Activated CD4-positive, CD25-positive, alpha-beta regulatory T cell treated with anti-CD3 and anti-CD28 coated beads, Interleukin-2, amount 50 U/mL, for 72 hours (primary cell): ENCODE results near the gene ZNF532.
"Not testable (repeated sequence)": the region's sequence is repeated elsewhere in the genome, so short reads cannot be mapped to it uniquely, and the experiment has no call there.

Source experiments
- DNase-seq: peaks from one replicate; pipeline ENCODE4 v3.0.0; 2021

Gene ZNF532

GRCh38 chr18:58903533-58903932 lies 38.9 kb downstream of the ZNF532 start:
- no peak for DNase-seq

GRCh38 chr18:58905777-58906428 lies 41.2 kb downstream of the ZNF532 start:
- no peak for DNase-seq

GRCh38 chr18:58908006-58908405 lies 43.3 kb downstream of the ZNF532 start:
- DNase-seq = no peak

- DNase-seq = no peak
Measured at GRCh38 chr18:58909521-58909920, 44.8 kb downstream of the ZNF532 start.

- no peak for DNase-seq
Measured at GRCh38 chr18:58911241-58911640, 46.6 kb downstream of the ZNF532 start.

GRCh38 chr18:58911766-58912165 lies 47.1 kb downstream of the ZNF532 start:
- DNase-seq = no peak

- no peak for DNase-seq
Measured at GRCh38 chr18:58915006-58915799, 50.5 kb downstream of the ZNF532 start.

- DNase-seq = no peak
Measured at GRCh38 chr18:58915995-58916394, 51.3 kb downstream of the ZNF532 start.

- DNase-seq = not testable (repeated sequence)
Measured at GRCh38 chr18:58919934-58920333, 55.3 kb downstream of the ZNF532 start.

GRCh38 chr18:58922995-58923394 lies 58.3 kb downstream of the ZNF532 start:
- DNase-seq = no peak

GRCh38 chr18:58924473-58924872 lies 59.8 kb downstream of the ZNF532 start:
- no peak for DNase-seq

- no peak for DNase-seq
Measured at GRCh38 chr18:58927659-58928058, 63.0 kb downstream of the ZNF532 start.

- DNase-seq = no peak
Measured at GRCh38 chr18:58928386-58928785, 63.7 kb downstream of the ZNF532 start.

- DNase-seq = no peak
Measured at GRCh38 chr18:58929206-58929605, 64.5 kb downstream of the ZNF532 start.

GRCh38 chr18:58934356-58934755 lies 69.7 kb downstream of the ZNF532 start:
- DNase-seq = no peak

- DNase-seq = no peak
Measured at GRCh38 chr18:58934933-58935577, 70.4 kb downstream of the ZNF532 start.

GRCh38 chr18:58937071-58937886 lies 72.6 kb downstream of the ZNF532 start:
- no peak for DNase-seq

- DNase-seq = no peak
Measured at GRCh38 chr18:58937887-58938267, 73.2 kb downstream of the ZNF532 start.

- no peak for DNase-seq
Measured at GRCh38 chr18:58941426-58942099, 76.9 kb downstream of the ZNF532 start.

GRCh38 chr18:58943896-58944295 lies 79.2 kb downstream of the ZNF532 start:
- DNase-seq = no peak

GRCh38 chr18:58947136-58947732 lies 82.6 kb downstream of the ZNF532 start:
- no peak for DNase-seq

- no peak for DNase-seq
Measured at GRCh38 chr18:58949031-58949430, 84.4 kb downstream of the ZNF532 start.
